IPS DF 4.7 (cell line): ENCODE measurements around the gene L2HGDH.

ENCODE experiments used
- DNase-seq: peaks from one replicate; pipeline ENCODE4 v3.0.0-alpha.2; 2013; ENCODE audit warnings: low spot score; ENCODE audit errors: extremely low read depth

Gene L2HGDH

GRCh38 chr14:50290306-50290705 is 21.7 kb downstream of the L2HGDH start:
- DNase-seq, result no peak

GRCh38 chr14:50288146-50288545 is 23.9 kb downstream of the L2HGDH start:
- no peak for DNase-seq

- DNase-seq, result no peak
These were observed 26.2 kb downstream of the L2HGDH start for GRCh38 chr14:50285861-50286260.

- DNase-seq, result no peak
These were observed 39.5 kb downstream of the L2HGDH start for GRCh38 chr14:50272498-50272897.

- DNase-seq, result no peak
These were observed 41.1 kb downstream of the L2HGDH start for GRCh38 chr14:50270932-50271331.

- no peak for DNase-seq
These were observed 47.0 kb downstream of the L2HGDH start for GRCh38 chr14:50265029-50265428.

GRCh38 chr14:50263321-50263720 is 48.7 kb downstream of the L2HGDH start:
- DNase-seq, result no peak

GRCh38 chr14:50262865-50263264 is 49.2 kb downstream of the L2HGDH start:
- DNase-seq, result no peak

- DNase-seq, result no peak
These were observed 51.5 kb downstream of the L2HGDH start for GRCh38 chr14:50260511-50260910.

GRCh38 chr14:50260072-50260471 is 52.0 kb downstream of the L2HGDH start:
- DNase-seq, result no peak

GRCh38 chr14:50257732-50258131 is 54.3 kb downstream of the L2HGDH start:
- DNase-seq, result no peak

- DNase-seq, result no peak
These were observed 57.8 kb downstream of the L2HGDH start for GRCh38 chr14:50254248-50254647.

- DNase-seq, result no peak
These were observed 62.8 kb downstream of the L2HGDH start for GRCh38 chr14:50249136-50249775.

- no peak for DNase-seq
These were observed 64.8 kb downstream of the L2HGDH start for GRCh38 chr14:50247245-50247644.

- DNase-seq, result no peak
These were observed 69.3 kb downstream of the L2HGDH start for GRCh38 chr14:50242566-50243310.

GRCh38 chr14:50242096-50242495 is 69.9 kb downstream of the L2HGDH start:
- no peak for DNase-seq

- DNase-seq, result no peak
These were observed 74.6 kb downstream of the L2HGDH start for GRCh38 chr14:50237427-50237826.

- DNase-seq, result no peak
These were observed 78.1 kb downstream of the L2HGDH start for GRCh38 chr14:50233951-50234250.

GRCh38 chr14:50233166-50233950 is 78.7 kb downstream of the L2HGDH start:
- no peak for DNase-seq

- DNase-seq, result no peak
These were observed 79.8 kb downstream of the L2HGDH start for GRCh38 chr14:50232276-50232642.

- no peak for DNase-seq
These were observed 80.4 kb downstream of the L2HGDH start, which contains the start of gene SOS2 for GRCh38 chr14:50231475-50232275. Gene SOS2 (minus strand): TSS chr14:50231578. CDS start chr14:50231283, 295 bp downstream.
